Measurements from ENCODE around the gene SYT15.

Gene SYT15

DNA sequence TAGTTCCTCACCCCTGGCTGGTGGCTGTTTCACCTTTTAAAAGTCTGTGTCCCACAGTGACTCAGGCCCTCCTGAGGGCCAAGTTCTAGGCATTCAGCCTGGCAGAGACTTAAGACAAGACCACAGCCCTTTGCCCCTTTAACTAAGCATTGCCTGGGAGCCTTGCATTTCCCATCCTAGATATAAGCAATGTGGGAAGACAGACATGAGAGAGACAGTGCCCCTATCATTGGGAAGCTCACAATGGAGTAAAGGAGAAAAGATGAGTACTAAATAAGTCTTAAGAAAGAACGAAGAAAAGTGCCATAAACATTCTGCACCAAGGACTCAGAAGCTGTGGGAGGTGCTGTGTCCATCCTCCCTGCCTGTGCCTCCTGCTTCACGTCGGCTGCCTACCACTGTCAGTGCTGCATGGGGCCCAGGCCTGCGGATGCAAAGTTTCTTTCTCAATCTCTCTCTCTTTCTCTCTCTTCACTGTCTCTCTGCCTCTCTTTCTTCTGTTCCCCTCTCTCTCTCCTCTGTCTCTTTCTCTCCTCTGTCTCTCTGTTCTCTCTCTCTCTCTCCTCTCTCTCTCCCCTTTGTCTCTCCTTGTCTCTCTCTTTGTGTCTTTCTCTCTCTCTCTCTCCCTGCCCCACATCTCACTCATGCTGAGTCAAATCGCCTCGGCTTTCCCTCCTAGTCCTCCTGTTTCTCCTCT, 44.0 kb upstream of the SYT15 start:
- TF ChIP-seq EZH2phosphoT487 (IDR thresholded peaks at IDR 0.05; ENCODE audit: borderline replicate concordance, low read length): no peak
- TF ChIP-seq, protein P1, sequence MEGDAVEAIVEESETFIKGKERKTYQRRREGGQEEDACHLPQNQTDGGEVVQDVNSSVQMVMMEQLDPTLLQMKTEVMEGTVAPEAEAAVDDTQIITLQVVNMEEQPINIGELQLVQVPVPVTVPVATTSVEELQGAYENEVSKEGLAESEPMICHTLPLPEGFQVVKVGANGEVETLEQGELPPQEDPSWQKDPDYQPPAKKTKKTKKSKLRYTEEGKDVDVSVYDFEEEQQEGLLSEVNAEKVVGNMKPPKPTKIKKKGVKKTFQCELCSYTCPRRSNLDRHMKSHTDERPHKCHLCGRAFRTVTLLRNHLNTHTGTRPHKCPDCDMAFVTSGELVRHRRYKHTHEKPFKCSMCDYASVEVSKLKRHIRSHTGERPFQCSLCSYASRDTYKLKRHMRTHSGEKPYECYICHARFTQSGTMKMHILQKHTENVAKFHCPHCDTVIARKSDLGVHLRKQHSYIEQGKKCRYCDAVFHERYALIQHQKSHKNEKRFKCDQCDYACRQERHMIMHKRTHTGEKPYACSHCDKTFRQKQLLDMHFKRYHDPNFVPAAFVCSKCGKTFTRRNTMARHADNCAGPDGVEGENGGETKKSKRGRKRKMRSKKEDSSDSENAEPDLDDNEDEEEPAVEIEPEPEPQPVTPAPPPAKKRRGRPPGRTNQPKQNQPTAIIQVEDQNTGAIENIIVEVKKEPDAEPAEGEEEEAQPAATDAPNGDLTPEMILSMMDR (IDR thresholded peaks at IDR 0.05; ENCODE audit: low read depth, low read length, poor library complexity, severe bottlenecking): no peak
- Histone ChIP-seq H3K27ac (ENCODE audit: low read depth, low read length) (no peak overlapping the region), H3K9me3 (ENCODE audit: control insufficient read depth, insufficient read depth, low read length) (no peaks in the 10 kb centered on the region), H3K4me1 (ENCODE audit: control insufficient read depth, low read length) (no peaks in the 10 kb centered on the region), H3K36me3 (ENCODE audit: control insufficient read depth, low read length) (no peaks in the 10 kb centered on the region), H3K4me2 (ENCODE audit: low read length) (no peak overlapping the region), H3K27me3 (ENCODE audit: control insufficient read depth, low read length) (peaks cover 6% of the 10 kb centered on the region), H3K4me3 (ENCODE audit: low read length) (no peak overlapping the region), H3K79me2 (ENCODE audit: control insufficient read depth, low read length) (no peaks in the 10 kb centered on the region), H4K20me1 (ENCODE audit: control insufficient read depth, insufficient read depth, low read depth, low read length) (no peaks in the 10 kb centered on the region), H3F3A (ENCODE audit: control insufficient read depth, insufficient read depth) (no peaks in the 10 kb centered on the region), H3K9me2 (replicated peaks; ENCODE audit: control insufficient read depth, low read length) (no peaks in the 10 kb centered on the region)

DNA sequence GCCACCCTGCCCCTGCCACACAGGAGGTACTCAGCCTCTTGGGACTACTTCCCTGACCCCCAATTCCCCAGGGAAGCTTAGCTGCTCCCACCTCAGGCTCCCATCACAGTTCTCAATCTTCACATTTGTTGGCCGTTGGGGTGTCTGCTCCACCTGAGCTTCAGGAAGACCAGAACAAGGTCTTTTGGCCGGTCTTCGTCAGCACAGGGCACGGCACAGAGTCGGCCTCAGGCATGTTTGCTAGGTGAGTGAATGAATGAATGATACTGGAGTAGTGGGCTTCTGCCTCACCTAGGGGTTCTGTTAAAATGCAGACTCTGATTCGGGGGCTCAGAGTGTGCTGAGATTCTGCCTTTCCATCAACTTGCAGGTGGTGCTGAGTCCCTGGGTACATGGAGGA, 42.8 kb upstream of the SYT15 start:
- H3K9me3 ChIP-seq (ENCODE audit: control insufficient read depth, insufficient read depth, low read length): no peaks in the 10 kb centered on the region
- TF ChIP-seq, protein P1 (IDR thresholded peaks at IDR 0.05; ENCODE audit: low read depth, low read length, poor library complexity, severe bottlenecking): no peak
- no peak for TF ChIP-seq EZH2phosphoT487 (IDR thresholded peaks at IDR 0.05; ENCODE audit: borderline replicate concordance, low read length)

DNA sequence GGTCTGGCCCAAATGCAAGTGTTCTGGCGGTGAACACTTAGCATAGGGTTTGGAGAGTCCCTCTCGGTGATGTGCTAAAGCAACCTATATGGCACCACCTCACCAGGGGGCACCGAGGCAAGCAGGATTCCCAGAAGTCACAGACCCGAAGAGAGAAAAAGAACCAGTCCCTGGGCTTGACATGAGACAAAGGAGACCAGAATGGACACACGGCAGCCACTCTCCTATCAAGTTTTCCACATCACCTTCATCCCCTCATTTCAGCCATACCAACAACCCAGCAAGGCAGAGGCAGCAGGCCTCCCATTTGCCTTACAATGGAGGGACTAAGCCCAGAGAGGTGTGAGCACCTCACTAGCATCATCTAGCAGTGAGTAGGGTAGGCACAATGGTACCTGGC, 42.1 kb upstream of the SYT15 start:
- Histone ChIP-seq H3K9me3 (ENCODE audit: control insufficient read depth, insufficient read depth, low read length) (no peaks in the 10 kb centered on the region), H3K4me3 (ENCODE audit: low read length) (no peak overlapping the region), H3K27ac (ENCODE audit: low read depth, low read length) (no peak overlapping the region), H3F3A (ENCODE audit: control insufficient read depth, insufficient read depth) (no peaks in the 10 kb centered on the region), H3K9me2 (replicated peaks; ENCODE audit: control insufficient read depth, low read length) (no peaks in the 10 kb centered on the region), H3K79me2 (ENCODE audit: control insufficient read depth, low read length) (no peaks in the 10 kb centered on the region), H3K27me3 (ENCODE audit: control insufficient read depth, low read length) (peaks cover 5% of the 10 kb centered on the region), H4K20me1 (ENCODE audit: control insufficient read depth, insufficient read depth, low read depth, low read length) (no peaks in the 10 kb centered on the region), H3K36me3 (ENCODE audit: control insufficient read depth, low read length) (no peaks in the 10 kb centered on the region), H3K4me2 (ENCODE audit: low read length) (no peak overlapping the region), H3K4me1 (ENCODE audit: control insufficient read depth, low read length) (no peaks in the 10 kb centered on the region)
- no peak for TF ChIP-seq EZH2phosphoT487 (IDR thresholded peaks at IDR 0.05; ENCODE audit: borderline replicate concordance, low read length)
- TF ChIP-seq, protein P1 (IDR thresholded peaks at IDR 0.05; ENCODE audit: low read depth, low read length, poor library complexity, severe bottlenecking): no peak

More for the DNA sequence above, 42.8 kb upstream of the SYT15 start:
- no peaks in the 10 kb centered on the region for H3K79me2 ChIP-seq (ENCODE audit: control insufficient read depth, low read length)
- H3K4me2 ChIP-seq (ENCODE audit: low read length): no peak overlapping the region
- H3K9me2 ChIP-seq (replicated peaks; ENCODE audit: control insufficient read depth, low read length): no peaks in the 10 kb centered on the region
- no peaks in the 10 kb centered on the region for H3K36me3 ChIP-seq (ENCODE audit: control insufficient read depth, low read length)
- H3F3A ChIP-seq (ENCODE audit: control insufficient read depth, insufficient read depth): no peaks in the 10 kb centered on the region
- H4K20me1 ChIP-seq (ENCODE audit: control insufficient read depth, insufficient read depth, low read depth, low read length): no peaks in the 10 kb centered on the region
- H3K27ac ChIP-seq (ENCODE audit: low read depth, low read length): no peak overlapping the region
- no peaks in the 10 kb centered on the region for H3K4me1 ChIP-seq (ENCODE audit: control insufficient read depth, low read length)
- no peak overlapping the region for H3K4me3 ChIP-seq (ENCODE audit: low read length)
- peaks cover 6% of the 10 kb centered on the region for H3K27me3 ChIP-seq (ENCODE audit: control insufficient read depth, low read length)
